Ramos (cell line): Measurements from ENCODE around the gene KLF17.

Experiments used
- in situ Hi-C: fragments of 300-500 bp; cut with MboI; formaldehyde crosslinking; loops from one replicate; pipeline ENCODE4 v1.14.3; 2022; ENCODE audit warnings: low sequenced_read_pairs; ENCODE audit not compliant: unreplicated experiment

Gene KLF17

GRCh38 chr1:44118682-44119081, at the start of gene KLF17:
TSS of gene KLF17 (plus strand) at chr1:44118821. CDS start at chr1:44118908, 87 bp downstream.
- in situ Hi-C loops, result no loop called here

GRCh38 chr1:44071461-44071860, 47.2 kb upstream of the KLF17 start:
- in situ Hi-C loops, result no loop called here

DNA sequence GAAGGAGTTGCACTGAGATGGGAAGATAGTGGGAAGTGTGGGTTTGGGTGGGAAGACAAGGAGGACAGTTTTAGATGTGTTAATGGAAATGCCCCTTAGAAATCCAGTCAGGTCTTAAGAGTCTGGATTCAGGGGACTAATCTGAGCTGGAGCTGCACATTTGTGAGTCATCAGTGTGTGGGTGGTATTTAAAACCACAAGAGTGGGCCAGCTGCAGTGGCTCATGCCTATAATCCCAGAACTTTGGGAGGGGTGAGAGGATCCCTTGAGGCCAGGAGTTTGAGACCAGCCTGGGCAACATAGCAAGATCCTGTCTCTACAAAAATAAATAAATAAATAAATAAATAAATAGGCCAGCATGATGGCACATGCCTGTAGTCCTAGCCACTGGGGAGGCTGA, 46.4 kb upstream of the KLF17 start:
- in situ Hi-C loops, result no loop called here

DNA sequence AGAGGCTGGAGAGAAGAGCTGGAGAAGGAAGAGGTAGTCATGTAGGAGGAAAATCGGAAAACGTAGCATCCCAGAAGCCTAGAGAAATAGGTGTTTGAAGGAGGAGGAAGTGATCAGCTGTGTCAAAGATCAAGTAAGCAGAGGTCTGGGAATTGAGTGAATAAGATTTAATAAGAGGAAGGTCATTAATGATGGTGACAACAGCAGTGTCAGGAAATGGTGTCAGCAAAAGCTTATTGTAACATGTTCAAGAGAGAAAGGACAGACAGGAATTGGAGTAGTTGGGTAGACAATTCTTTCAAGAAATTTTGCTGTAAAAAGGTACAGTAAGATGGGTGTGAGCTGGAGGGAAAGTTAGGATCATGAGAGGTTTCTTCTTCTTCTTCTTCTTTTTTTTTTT, 45.8 kb upstream of the KLF17 start:
- in situ Hi-C loops, result no loop called here

DNA sequence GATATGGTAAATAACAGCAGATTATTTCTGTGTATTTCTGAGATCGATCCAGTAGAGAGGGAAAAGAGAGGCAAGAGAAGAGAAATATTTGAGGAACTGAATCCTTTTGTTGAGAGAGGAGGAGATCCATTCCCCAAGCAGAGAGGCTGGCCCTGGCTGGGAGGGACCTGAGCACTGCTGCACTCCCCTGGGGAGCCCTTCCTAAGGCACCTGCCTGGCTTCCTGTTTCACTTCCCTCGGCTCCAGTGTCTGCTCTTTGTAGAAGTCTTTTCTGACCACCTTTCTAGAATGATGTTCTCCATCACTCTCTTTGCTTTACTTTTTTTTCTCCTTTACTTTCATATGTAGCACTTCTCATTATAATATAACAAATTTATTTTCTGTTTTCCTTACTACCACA, 45.1 kb upstream of the KLF17 start:
- in situ Hi-C loops, result no loop called here

- in situ Hi-C loops, result no loop called here
Measured at GRCh38 chr1:44074415-44074814, 44.2 kb upstream of the KLF17 start.

GRCh38 chr1:44076066-44076465, 42.6 kb upstream of the KLF17 start:
- in situ Hi-C loops, result no loop called here

DNA sequence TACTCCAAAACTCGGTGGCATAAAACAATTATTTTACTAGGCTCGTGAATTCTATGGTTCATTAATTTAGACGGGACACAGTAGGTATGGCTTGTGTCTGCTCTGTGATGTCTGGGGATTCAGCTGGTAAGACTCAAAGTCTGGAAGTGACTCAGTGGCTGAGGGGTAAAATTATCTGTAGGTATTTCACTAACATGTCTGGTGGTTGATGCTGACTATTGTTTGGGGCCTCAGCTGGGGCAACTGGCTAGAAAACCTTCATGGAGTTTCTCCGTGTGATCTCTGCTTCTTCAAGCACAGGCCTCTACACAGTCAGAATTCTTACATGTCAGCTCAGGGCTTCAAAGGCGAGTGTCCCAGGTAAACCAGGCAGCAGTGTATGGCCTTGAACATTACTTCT, 41.2 kb upstream of the KLF17 start:
- in situ Hi-C loops, result no loop called here

- in situ Hi-C loops, result no loop called here
Measured at GRCh38 chr1:44078104-44078503, 40.5 kb upstream of the KLF17 start.

DNA sequence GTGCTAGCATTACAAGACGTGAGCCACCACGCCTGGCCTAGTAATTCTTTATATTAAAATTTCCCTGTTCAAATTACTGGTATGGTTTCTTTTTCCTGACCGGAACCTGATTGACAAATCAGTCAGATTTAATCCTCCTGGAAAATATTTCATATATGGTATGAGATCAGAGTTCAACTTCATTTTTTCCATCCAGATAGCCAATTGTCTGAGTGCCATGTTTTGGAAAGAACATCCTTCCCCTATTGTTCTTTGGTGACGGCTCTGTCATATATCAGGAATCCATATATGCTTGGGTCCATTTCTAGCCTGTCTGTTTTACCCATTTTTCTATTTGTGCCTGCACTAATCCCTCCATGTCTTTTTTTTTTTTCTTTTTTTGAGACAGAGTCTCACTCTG, 39.1 kb upstream of the KLF17 start:
- in situ Hi-C loops, result no loop called here

- in situ Hi-C loops, result no loop called here
Measured at GRCh38 chr1:44084998-44085675, 33.5 kb upstream of the KLF17 start.

DNA sequence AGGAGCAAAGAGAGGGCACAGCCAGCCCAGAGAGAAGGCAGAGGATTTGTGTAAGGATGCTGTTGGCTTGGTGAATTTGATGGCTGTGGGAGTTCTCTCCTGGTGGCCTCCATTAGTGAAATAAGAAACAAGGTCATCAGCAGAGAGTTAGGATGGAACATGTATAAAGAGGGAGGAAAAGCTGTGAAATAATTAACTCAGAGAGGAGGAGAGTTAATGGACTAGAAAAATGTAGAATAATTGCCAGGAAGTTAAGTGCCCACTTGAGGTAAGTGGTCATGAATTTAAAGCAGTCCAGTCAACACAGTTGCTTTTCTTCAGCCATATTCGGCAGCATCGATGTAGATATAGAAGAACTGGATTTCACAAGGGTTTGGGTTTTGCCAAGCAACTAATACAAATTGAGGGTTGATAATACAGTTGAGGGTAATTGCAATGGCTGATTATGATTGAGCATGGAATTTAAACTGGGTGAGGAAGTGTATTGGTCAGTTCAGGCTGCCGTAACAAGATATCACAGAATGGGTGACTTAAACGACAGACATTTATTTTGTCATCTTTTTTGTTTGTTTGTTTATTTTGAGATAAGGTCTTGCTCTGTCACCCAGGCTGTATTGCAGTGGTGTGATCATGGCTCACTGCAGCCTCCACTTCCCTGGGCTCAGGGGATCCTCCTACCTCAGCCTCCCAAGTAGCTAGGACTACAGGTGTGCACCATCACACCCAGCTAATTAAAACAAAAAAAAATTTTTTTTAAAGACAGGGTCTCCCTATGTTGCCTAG, 31.7 kb upstream of the KLF17 start:
- in situ Hi-C loops, result no loop called here

DNA sequence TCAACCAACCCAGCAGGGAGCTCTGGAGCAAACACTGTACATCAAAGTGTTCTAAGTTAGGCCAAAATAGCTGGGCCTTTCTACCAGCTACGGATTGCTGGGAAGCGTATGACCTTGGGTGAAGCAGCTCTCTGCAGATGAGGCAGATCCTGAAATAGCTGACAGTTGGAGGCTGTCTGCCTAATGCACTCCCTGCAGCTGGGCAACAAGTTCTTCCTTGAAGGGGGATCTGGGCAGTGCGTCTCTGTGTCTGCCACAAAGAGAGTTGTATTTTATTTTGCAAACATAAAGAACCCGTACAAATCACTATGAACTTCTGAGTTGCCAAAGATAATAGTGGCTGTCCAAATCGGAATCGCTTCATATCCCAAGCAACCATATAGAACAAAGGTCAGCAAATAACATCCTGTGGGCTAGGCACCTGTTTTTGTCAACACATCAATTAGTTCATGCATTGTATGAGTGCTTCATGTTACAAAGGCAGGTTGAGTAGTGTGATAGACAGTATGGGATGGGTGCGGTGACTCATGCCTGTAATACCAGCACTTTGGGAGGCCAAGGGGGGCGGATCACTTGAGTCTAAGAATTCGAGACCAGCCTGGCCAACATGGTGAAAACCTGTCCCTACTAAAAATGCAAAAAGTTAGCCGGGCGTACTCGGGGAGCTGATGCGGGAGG, 29.1 kb upstream of the KLF17 start:
- in situ Hi-C loops, result no loop called here

DNA sequence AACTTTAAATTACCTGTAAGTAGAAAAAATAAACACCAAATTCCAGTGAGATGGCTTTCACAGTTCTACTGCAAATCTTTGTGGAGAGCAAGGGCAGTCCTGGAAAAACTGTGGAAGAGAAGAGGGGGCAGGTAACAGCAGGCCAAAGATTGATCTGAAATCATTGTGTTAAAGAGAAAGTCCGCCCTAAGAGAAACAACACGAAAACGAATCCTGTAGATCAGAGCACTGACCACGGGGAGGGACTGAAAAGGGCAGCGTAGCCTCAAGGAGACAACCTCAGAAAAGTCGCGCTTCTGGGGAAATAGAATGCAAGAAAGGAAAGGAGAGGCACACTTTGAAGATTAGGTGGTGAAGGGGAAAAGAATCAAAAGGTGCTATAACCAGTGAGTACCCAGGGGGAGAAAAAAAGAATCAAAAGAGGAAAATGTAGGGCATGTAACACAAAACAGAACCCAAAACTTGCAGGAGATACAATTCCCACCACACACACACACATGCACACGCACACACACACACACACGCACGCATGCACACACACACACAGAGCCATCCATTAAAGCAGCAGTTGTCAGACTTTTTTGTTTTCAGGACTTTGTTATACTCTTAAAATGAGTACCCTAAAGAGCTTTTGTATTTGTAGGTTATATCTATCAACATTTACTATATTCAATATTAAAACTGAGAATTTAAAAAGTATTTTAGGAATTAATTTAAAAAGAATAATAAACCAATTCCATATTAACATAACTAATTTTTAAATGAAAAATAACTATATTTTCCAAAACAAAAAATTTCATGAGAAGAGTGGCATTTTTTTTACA, 28.0 kb upstream of the KLF17 start:
- in situ Hi-C loops, result no loop called here

DNA sequence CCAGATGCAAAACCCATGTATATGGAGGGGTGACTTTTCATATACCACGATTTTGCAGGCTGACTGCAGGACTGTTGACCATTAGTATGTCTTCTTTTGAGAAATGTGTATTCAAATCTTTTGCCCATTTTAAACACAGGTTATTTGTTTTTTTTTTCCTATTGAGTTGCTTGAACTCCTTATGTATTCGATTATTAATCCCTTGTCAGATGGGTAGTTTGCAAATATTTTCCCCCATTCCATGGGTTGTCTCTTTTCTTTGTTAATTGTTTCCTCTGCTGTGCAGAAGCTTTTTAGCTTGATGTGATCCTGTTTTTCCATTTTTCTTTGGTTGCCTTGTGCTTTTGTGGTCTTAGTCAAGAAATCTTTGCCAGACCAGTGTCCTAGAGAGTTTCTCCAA, 24.6 kb upstream of the KLF17 start:
- in situ Hi-C loops, result no loop called here

DNA sequence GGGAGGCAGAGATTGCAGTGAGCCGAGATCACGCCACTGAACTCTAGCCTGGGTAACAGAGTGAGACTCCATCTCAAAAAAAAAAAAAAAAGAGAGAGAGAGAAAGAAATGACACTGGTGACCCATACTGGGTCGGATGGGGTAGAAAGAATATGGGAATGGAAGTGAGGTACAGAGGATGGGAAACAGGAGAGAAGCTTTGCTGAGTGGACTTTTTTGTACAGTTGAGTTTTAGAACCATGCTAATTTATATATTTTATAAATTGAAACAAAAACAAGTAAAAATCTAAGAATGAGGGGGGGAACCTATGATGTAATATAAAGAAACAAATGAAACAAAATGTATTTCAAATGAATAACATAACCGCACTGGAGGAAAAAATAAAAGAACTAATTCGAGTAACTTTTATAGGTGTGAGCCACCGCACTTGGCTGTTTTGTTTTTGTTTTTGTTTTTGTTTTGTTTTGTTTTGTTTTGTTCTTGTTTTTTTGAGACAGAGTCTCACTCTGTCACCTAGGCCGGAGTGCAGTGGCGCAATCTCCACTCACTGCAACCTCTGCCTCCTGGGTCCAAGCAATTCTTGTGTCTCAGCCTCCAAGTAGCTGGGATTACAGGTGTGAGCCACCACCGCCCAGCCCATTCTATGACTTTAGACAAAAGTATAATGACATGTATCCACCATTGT, 18.3 kb upstream of the KLF17 start:
- in situ Hi-C loops, result no loop called here

GRCh38 chr1:44101328-44101727, 17.3 kb upstream of the KLF17 start:
- in situ Hi-C loops, result no loop called here

DNA sequence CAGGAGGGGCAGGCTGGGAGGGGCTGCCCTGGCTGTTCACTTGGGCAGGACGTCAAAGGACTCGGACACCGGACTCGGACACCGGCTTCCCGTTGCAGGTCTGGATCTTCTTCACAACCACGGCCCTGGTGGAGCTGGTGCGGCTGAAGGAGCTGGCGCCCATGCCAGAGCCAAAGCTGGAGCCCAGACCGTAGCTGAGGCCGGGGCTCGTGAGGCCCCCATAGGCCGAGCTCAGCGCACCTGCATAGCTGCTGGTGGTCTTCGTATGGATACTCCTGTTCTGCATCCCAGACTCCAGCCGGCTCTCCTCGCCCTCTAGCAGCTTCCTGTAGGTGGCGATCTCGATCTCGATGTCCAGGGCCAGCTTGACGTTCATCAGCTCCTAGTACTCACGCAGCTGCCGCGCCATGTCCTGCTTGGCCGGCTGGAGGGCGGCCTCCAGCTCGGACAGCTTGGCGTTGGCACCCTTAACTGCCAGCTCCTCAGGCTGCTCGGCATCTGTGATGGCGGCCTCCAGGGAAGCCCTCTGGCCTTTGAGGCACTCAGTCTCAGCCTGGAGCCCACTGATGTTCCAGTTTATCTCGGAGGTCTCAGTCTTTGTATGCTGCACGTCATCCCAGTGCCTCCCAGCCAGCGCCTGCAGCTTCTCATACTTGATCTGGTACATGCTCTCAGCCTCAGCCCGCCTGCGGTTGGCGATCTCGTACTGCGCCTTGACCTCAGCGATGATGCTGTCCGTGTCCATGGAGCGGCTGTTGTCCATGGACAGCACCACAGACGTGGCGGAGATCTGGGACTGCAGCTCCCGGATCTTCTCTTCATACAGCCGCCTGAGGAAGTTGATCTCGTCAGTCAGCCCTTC, 15.1 kb upstream of the KLF17 start:
- in situ Hi-C loops, result no loop called here

DNA sequence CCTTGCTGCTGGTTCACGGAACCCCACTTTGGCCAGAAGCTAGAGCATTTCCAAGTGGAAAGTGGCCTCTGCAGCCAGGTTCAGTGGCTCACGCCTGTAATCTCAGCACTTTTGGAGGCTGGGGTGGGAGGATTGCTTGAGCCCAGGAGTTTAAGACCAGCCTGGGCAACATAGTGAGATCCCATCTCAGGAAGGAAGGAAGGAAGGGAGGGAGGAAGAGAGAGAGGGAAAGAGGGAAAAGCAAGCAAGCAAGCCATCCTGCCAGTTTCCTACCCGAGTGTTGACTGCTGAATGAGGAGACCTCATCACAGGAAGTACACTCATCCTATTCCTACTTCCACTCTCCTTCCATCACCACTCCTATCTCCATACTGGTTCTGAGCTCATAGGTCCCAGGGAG, 12.8 kb upstream of the KLF17 start:
- in situ Hi-C loops, result no loop called here
